K562 (cell line): ENCODE data around the gene GSX2. TPM values are rescaled to one million over a fixed set of nuclear protein-coding genes. Genes with fewer than 3 reads are reported as not detected.

Experiments
- CC2D1A ChIP-seq: fragments of 450-650 bp; IDR thresholded peaks from 2 replicates; pipeline ENCODE4 v1.6.1; 2017; ENCODE audit warnings: mild to moderate bottlenecking
- CCAR2 ChIP-seq: fragments of 200-400 bp; formaldehyde crosslinking; IDR thresholded peaks from 2 replicates; pipeline ENCODE4 v1.6.1; 2017; ENCODE audit warnings: mild to moderate bottlenecking, low read depth, low read length
- DPF2 ChIP-seq: fragments of 450-650 bp; IDR thresholded peaks from 2 replicates; pipeline ENCODE4 v1.6.1; 2016
- GATAD2B ChIP-seq: fragments of 450-650 bp; IDR thresholded peaks from 2 replicates; pipeline ENCODE4 v1.6.1; 2017; ENCODE audit warnings: mild to moderate bottlenecking, borderline replicate concordance
- IRF2 ChIP-seq: sonication (generic); formaldehyde crosslinking; IDR thresholded peaks from 2 replicates; pipeline ENCODE4 v1.8.1; 2022; ENCODE audit warnings: mild to moderate bottlenecking, missing genetic modification reagents
- JUN ChIP-seq, 2 experiments: sonication (generic) in 1 of 2; formaldehyde crosslinking in 1 of 2; IDR thresholded peaks; 2 replicates each; pipeline versions ENCODE4 v1.6.1 to v1.8.0; 2012 to 2022; ENCODE audit warnings: borderline replicate concordance in 2 of 2, mild to moderate bottlenecking in 2 of 2, improper control_type of control experiment in 1 of 2, low read depth in 1 of 2, low read length in 1 of 2, missing genetic modification reagents in 1 of 2
- KLF16 ChIP-seq: IDR thresholded peaks from 2 replicates; pipeline ENCODE4 v1.6.1; 2016; ENCODE audit warnings: antibody characterized with exemption
- LEF1 ChIP-seq: fragments of 450-650 bp; IDR thresholded peaks from 2 replicates; pipeline ENCODE4 v1.6.1; 2016; ENCODE audit warnings: mild to moderate bottlenecking
- NR2F6 ChIP-seq: fragments of 450-650 bp; formaldehyde crosslinking; IDR thresholded peaks from 2 replicates; pipeline ENCODE4 v1.4.0; 2020; ENCODE audit warnings: mild to moderate bottlenecking
- OTX1 ChIP-seq: fragments of 450-650 bp; formaldehyde crosslinking; IDR thresholded peaks from 2 replicates; pipeline ENCODE4 v1.4.0; 2022; ENCODE audit warnings: mild to moderate bottlenecking
- SMAD3 ChIP-seq: fragments of 450-650 bp; formaldehyde crosslinking; conservative IDR thresholded peaks from 2 replicates; pipeline ENCODE4 v1.4.0; 2020; ENCODE audit warnings: mild to moderate bottlenecking
- SOX6 ChIP-seq: fragments of 450-650 bp; IDR thresholded peaks from 2 replicates; pipeline ENCODE4 v1.6.1; 2014; ENCODE audit warnings: mild to moderate bottlenecking
- TEAD4 ChIP-seq, 2 experiments: sonication (generic) in 1 of 2; formaldehyde crosslinking in 1 of 2; IDR thresholded peaks; 2 replicates each; pipeline versions ENCODE4 v1.6.1 to v1.8.0; 2012 to 2022; ENCODE audit warnings: borderline replicate concordance in 1 of 2, inconsistent platforms in 1 of 2, low read length in 1 of 2, mild to moderate bottlenecking in 1 of 2, missing genetic modification reagents in 1 of 2
- THAP7 ChIP-seq: fragments of 250-450 bp; sonication (Bioruptor Pico); IDR thresholded peaks from 2 replicates; pipeline ENCODE4 v1.5.0; 2021
- ZFP36 ChIP-seq: fragments of 150-350 bp; IDR thresholded peaks from 2 replicates; pipeline ENCODE4 v1.6.1; 2018; ENCODE audit warnings: low read length, low read depth; ENCODE audit not compliant: partially characterized antibody
- ZNF57 ChIP-seq: fragments of 450-650 bp; formaldehyde crosslinking; IDR thresholded peaks from 2 replicates; pipeline ENCODE4 v1.4.0; 2020; ENCODE audit warnings: mild to moderate bottlenecking, moderate library complexity
- ZNF639 ChIP-seq, 2 experiments: fragments of 200-800 bp in 1 of 2; sonication (Bioruptor generic) in 1 of 2; sonication (generic) in 1 of 2; formaldehyde crosslinking in 1 of 2; IDR thresholded peaks in 1 of 2; conservative IDR thresholded peaks in 1 of 2; 2 replicates each; pipeline versions ENCODE4 v1.5.0 to v1.6.1; 2016 to 2020; ENCODE audit warnings: missing compliant biosample characterization in 1 of 2, missing genetic modification characterization in 1 of 2, missing genetic modification reagents in 1 of 2
- polyA plus RNA-seq, 8 experiments: library from polyadenylated mRNA; depleted of rRNA in 4 of 8; stranded (reverse) in 5 of 8; unstranded in 3 of 8; fragments of >200 nt; fragmentation: Nextera tagmentation in 2 of 8; fragmentation: Illumina TruSeq in 1 of 8; extraction: Ambion mirVana in 2 of 8; extraction: Trizol in 1 of 8; gene quantifications; 2 replicates each; pipeline versions ENCODE4 v1.2.1 to v1.2.3, GENCODE V29; 2011 to 2014; ENCODE audit warnings: inconsistent platforms in 1 of 8, missing spikeins in 1 of 8
- total RNA-seq, 7 experiments: library from RNA; depleted of rRNA in 6 of 7; stranded (reverse); fragments of >200 nt in 6 of 7; fragmentation: Illumina TruSeq in 2 of 7; extraction: Trizol in 2 of 7; gene quantifications; 2 replicates each; pipeline versions ENCODE4 v1.2.1 to v1.2.3, GENCODE V29; 2011 to 2021; ENCODE audit warnings: low replicate concordance in 1 of 7

Gene GSX2
- total and polyA plus RNA-seq, 9 of the 15 experiments (the other 6 are each of a cell fraction or from before 2014, with no cell fraction given) = not detected

GRCh38 chr4:54066718-54067129 is 33.2 kb upstream of the GSX2 start (continued):
- TF ChIP-seq ZNF639 (CRISPR knock-in tag; conservative IDR thresholded peaks at IDR 0.05 in 1 of 2, IDR thresholded peaks at IDR 0.05 in 1 of 2) (0 out of 4 replicates have a peak, but pooled peaks of 1 of the 2 experiments have one; percentile 26), KLF16 (peak; percentile 83), OTX1 (no peak), CC2D1A (peak; percentile 34; the same call in 1 of the 2 replicates), GATAD2B (peak; percentile 46; the same call in 1 of the 2 replicates), ZFP36 (no peak), NR2F6 (CRISPR knock-in tag) (no peak), DPF2 (peak; percentile 75), SMAD3 (CRISPR knock-in tag) (no peak), JUN (IDR thresholded peaks at IDR 0.05; ENCODE audit: borderline replicate concordance, low read depth, low read length) (no peak), JUN (CRISPR knock-in tag; IDR thresholded peaks at IDR 0.05; ENCODE audit: borderline replicate concordance) (no peak), CCAR2 (no peak), THAP7 (CRISPR knock-in tag) (no peak), SOX6 (peak; percentile 89), TEAD4 (IDR thresholded peaks at IDR 0.05; ENCODE audit: low read length) (peak; percentile 90), TEAD4 (CRISPR knock-in tag; IDR thresholded peaks at IDR 0.05; ENCODE audit: borderline replicate concordance) (no peak), ZNF57 (CRISPR knock-in tag) (no peak), IRF2 (CRISPR knock-in tag) (no peak), LEF1 (peak; percentile 55)
